HG02588 (cell line): Measurements from ENCODE around the gene THSD4.

Experiments used
- ATAC-seq: cut with Tn5 transposase; IDR thresholded peaks from one replicate; pipeline ENCODE4 v1.9.1; 2021; ENCODE audit warnings: mild to moderate bottlenecking, moderate library complexity; ENCODE audit not compliant: unreplicated experiment

Gene THSD4

DNA sequence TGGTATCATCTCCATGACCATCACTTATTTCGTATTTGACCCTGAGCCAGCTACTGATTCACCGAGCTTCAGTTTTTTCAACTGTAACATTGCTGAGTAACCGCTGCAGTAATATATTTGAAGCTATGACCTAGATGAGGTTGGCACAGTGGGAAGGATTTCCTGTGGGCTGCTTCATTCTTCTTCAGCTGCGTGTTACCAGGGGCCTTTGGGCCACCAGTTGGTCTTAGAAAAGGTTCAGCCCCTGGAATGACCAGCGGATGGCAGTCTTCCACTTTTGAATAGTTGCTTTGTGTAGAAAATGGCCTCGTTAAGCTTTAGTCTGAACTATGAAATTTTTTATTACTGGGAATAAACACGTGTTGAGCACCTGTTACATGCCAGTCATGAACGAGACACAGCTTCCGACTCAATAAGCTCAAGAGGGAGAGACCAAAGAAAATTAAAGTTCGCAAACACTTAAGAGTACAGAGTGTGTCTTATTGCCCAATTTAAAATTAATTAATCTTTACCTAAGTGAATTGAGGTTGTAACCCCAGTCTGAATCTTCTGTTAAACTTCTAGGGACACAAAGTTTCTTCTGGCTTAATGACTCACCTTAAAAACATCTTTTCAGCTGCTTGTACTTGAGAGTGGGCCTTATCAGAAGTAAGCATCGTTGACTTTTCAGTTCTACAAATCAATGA lies 637.5 kb downstream of the THSD4 start:
- ATAC-seq, result no peak

DNA sequence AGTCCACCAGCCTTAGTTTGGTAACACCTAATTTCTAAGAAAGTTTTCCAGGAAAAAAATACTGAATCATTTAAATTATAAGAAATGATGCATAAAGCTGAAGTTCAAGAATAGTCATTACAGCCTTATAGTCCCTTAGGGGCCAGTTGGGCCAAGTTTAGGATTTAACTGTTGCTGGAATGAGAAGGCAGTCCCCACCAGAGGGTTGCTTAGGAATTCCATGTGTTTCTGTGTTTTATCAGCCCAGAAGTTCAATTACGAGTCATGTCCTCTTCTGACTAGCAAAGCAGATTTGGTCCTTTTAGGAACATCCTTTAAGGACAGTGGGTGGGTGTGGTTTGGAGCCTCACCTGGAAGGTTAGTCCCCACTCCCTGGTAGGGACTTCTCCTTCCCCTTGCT lies 638.1 kb downstream of the THSD4 start:
- ATAC-seq, result no peak

DNA sequence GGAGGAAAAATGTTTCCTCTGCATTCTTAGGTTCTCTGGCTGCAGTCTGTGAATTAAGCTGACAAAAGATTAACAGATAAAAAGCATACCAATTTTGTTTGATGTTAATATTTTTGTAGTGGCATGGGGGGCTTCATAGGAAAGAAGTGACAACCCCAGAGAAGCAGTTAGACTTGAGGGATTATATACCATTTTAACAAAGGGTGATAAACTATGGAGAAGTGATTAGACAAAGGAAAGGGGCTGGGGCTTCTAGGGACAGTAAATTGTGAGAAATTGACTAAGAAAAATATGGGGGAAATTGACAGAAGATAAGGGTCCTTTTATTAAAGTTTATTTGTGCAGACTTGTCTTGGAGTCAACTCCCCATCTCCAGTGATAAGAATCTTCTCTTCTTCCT lies 639.4 kb downstream of the THSD4 start:
- no peak for ATAC-seq

DNA sequence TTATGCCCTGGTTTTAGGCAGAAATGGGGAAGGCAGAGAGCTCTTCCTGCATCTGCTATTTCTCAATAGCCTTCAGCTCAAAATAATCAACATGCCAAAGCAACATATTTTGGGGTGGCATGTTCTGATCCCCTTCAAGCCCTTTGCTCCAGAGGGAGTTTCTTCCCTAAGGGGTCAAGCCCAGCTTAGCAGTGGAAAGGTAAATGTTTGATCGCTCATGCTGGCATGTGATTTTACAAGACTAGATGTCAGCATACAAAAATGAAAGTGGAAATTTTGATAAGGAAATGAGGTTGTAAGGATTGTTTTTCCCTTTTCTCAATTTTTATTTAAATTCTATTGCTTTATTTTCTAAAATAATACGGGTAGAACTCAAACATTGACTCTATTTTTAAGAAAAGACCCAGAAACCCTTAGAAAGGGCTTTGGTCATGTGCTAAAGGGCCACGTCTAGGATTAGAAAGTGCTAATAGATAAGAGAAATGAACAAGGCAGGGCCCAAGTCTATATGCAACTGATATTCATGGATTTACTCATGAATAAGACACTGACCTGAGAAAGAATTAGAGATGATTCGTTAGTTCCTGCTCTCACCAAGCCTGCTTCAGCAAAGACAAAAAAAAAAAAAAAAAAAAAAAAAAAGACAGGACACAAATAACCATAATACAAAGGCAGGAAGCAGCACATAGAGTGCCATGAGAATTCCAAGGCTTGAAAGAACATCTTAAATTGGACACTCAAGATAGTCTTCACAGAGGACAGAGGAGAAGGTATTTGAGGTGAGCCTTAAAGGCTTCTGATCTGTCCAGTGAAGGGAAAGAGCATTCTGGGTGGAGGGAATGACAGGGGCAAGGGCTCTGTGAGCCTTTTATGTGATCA lies 640.1 kb downstream of the THSD4 start:
- ATAC-seq, result no peak

DNA sequence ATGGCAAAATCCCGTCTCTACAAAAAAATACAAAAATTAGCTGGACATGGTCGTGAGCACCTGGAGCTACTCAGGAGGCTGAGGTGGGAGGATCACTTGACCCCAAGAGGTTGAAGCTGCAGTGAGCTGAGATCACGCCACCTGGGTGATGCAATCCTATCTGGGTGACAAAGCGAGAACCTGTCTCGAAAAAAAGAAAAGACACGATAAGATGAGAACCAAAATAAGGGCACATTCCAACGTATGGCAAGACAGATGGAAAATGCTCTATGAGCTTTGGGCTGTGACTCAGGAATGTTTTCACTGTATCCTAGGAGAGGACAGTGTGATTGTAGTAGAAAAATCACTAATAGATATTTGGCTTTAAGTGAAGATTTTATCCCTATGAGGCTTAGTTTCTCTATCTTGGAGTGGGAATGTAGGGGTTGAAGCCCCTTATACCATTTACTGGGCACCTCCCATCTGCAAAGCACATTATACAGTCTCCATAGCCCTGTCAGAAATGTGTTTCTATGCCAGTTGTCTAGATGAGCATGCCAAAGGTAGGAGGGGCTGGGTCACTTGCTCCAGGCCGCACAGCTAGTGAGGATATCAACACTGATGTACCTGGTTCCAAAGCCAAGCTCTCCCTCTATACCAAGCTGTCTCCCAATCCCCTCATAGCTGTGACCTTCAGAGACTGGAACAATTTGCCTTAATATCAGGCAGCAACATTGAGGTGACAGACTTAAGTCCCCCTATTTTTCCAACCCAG lies 641.5 kb downstream of the THSD4 start:
- ATAC-seq, result no peak

DNA sequence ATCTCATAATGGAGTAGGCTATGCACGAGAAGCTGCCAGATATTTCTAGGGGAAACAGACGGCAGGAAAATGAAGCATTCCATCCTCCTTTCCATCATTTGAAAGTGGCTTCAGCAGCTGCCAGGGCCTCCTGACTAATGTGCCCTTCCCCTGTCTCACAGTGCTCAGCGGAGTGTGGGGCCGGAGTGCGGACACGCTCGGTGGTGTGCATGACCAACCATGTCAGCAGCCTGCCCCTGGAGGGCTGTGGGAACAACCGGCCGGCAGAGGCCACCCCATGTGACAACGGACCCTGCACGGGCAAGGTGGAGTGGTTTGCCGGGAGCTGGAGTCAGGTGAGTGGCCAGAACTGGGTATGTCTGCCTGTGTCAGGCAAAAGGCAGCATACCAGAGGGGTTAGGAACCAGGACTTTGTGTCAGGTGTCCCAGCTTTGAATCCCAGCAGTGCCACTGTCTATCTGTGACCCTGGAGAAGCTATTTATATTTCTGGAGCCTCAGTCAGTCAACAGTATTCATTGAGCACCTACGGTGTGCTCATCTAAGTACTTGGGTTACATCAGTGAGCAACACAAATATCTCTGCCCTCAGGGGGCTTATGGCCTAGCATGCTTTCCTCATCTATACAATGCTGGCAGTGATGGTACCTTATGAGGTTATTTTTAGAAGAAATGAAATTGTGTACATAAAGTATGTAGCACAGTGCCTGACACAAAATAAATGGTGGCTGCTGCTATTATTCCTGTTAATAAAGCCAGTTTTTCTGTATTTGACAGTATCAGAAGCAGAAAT lies 642.7 kb downstream of the THSD4 start:
- no peak for ATAC-seq

DNA sequence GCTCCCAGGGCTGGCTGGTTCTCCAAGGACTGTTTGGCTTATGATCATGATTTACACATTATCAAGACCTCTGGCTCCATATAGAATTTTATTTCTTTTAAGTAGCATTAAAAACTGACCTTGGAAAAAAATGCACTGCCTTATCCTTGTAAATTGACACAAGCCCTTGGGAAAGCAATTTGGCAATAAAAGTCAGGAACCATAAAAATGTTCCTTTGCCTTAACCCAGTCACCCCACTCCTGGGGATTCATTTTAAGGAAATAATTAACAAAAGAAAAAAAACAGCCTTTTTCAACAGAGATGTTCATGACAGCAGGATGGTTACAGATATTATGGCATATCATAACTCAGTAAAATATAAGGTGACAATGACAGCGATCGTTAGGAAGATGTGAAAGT lies 643.4 kb downstream of the THSD4 start:
- ATAC-seq, result no peak

DNA sequence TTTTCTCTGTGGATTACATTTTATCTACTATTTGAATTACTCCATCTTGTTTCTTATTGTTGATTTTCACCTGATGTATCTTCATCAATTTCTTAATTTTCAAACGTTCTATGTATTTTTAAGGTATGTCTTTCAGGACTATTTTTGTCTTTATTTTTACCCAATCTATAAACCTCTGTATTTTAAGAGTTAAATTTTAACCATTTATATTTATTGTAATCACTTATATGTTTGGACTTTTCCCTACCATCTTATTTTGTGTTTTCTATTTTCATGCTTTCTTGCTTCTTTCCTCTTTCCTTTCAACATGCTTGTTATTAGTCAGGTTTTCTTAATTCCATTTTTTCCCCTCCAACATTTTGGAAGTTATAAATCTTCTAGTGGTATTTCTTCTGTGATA lies 645.6 kb downstream of the THSD4 start:
- no peak for ATAC-seq

DNA sequence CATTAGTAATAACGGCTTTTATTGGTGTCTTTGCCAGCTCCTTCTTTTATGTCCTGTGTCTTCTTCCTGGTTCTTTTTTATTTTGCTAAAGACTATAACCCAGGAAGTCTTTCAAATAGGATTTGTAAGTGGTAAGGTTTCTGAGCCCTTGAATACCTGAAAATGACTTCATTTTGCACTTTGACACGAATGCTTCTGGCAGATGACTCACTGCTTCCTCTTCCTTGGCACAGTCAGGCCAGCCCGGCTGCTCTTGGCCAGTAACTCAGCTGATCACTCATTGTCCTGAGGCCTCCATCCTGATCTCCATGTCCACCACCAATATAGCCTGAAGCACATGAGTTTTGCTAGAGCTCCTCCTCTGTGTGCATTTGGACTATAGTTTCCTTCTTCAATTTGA lies 646.4 kb downstream of the THSD4 start:
- ATAC-seq, result no peak

DNA sequence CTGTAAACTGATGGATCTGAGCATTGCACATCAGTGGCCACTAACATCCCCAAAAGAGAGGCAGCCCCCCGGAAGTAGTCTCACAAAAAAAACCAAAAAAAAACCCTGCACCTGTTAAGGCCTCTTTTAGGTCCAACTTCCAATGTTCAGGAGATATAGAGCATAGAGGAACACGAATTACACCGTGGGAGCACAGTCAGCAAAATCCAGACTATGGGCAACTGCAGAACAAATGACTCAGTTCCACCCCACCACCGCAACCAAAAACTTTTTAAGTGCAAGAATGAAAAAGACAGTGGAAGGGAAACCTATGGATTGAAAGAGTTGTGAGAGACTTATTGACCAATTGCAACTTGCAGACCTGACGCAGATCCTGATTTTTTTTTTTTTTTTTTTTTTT lies 652.9 kb downstream of the THSD4 start:
- ATAC-seq, result no peak

DNA sequence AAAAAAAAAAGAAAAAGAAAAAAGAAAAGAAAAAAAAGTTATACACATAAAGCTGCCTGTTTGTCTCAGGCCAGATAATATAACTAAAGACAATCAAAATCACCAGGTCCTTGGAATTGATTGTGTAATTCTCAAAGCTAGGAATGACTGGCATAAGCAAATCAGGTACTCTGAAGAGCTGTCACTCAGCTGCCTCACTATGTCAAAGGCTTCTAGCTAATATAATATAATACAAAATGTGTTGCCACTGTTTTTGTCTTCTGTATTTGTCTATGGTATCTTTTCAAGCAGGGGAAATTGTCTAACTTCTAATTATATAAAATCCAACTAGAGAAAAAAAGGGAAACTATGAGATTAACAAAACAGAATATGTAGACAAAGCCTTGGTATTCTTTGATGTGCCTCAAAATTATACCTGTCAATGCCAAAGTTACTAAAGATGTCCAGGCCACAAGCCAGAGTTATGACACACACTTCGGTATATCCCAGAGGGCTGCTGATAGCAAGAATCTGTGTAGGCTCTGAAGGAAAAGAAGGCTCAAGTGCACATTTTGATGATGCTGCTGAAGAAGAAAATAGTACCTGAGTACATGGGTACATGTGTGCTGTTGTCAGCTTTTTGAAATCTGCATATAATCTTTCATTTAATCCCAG lies 658.1 kb downstream of the THSD4 start:
- ATAC-seq, result no peak

DNA sequence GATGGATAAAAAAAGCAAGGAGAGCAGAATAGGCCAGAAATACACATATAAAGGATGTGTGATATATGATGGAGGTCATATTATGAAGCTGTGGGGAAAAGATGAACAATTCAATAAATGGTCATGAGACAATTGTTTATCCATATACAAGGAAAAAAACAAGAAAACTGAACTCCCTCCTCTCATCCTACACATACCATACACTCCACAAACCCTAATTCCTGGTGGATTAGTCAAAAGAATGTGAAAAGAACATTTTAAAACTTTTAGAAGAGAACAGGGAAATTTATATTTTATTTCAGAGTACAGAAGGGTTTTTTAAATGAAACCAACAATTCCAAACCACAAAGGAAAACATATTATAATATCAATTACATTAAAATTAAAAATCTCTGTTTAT lies 660.6 kb downstream of the THSD4 start:
- no peak for ATAC-seq

DNA sequence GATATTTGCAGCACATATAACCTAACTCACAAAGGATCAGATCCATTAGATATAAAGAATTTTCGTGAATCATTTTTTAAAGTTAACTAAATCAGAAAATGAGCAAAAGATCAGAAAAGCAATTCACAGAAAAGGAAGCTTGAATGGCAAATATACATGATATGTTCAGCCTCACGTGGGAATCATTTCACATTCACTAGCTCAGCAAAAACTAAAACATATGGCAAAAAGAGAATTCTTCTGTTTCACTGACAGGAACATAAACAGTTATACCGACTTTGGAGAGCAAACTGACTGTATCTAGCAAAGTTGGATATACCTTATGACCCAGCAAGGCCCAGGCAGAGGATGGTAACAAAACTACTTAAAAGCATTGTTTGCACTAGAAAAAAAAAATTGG lies 661.0 kb downstream of the THSD4 start:
- no peak for ATAC-seq

DNA sequence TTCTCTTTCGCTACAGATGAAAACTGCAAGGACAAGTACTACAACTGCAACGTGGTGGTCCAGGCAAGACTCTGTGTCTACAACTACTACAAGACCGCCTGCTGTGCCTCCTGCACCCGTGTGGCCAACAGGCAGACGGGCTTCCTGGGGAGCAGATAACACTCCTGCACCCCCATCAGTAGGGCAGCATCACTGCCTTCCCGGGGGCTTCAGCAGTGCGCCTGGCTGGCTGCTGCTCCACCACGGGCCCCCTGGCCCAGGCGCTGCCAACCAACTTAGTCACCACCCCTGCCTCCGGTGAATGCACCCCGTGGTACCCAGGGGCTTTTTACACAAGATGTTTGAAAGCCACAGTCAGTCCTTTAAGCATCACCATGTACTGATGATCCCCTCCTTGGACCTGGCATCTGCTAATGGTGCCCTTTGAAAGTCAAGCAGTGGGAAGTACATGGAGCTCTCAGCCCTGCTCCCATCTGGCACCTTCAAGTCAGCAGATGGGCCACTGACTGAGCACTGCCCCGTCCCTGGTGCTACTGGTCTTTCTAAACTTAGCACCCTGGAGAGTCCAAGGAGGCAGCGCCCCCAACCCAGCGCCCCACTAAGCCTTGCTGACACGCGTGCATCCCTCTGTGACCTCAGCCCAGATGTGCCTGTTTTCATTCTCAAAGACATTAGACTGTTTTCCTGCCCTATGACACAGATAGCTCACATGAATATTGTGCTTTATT lies 662.1 kb downstream of the THSD4 start:
- ATAC-seq, result no peak

DNA sequence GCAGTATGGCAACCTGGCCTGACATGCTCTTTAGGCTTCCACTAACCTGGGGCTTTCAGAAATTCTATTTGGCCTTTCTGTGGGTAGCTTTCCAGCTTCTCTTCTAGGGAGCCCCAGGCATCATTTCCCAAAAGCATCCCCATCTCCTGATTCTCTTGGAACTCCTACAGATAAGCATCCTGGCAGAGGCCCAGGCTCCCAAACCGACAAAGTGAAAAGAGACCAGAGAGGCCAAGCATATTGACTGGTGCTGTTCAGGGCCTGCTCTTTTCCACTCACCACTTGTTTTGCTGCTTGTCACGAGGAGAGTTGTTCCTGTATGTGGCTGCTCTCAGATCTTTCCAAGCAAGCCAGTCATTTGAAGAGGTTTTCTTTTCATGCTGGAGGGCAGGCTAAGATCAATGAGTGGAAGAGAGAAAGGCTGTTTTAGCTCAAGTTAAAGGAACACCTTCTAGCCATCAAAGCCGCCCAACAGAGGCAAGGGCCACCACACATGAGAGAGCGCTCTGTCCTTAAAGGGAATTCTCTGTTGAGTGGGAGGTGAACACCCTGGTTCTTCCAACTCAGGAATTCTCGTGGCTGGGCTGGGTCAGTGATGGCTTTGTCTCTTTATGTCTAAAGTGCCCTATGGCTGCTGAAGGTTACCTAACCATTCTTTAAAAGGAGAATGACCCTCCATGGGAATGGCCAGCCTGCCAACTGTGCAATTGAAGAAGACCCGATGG lies 664.0 kb downstream of the THSD4 start:
- ATAC-seq, result no peak

DNA sequence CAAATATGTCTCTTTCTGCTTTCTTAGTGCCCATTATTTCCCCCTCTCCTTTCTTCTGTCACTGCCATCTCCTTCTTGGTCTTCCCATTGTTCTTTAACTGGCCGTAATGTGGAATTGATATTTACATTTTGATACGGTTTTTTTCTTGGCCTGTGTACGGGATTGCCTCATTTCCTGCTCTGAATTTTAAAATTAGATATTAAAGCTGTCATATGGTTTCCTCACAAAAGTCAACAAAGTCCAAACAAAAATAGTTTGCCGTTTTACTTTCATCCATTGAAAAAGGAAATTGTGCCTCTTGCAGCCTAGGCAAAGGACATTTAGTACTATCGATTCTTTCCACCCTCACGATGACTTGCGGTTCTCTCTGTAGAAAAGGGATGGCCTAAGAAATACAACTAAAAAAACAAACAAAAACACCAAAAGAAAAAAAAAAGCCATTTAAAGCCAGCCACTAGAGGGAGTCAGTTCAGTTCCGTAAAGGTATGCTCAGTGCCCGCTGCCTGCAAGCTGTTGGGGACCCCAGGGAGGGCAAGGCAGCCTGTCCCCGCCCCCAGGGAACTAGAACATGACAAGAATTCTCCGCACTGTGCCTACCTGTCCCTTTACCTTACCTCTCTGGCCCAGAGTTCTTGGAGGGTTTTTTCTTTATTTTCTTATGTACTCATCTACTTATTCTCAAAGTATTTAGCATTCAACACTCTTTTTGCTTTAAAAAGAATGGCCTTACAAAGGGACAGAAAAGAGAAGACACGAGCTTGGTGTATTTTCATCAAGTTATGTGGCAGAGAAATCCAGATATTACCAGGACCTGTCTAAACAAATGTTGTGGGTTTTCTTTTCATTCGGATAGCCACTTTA lies 665.1 kb downstream of the THSD4 start:
- no peak for ATAC-seq

DNA sequence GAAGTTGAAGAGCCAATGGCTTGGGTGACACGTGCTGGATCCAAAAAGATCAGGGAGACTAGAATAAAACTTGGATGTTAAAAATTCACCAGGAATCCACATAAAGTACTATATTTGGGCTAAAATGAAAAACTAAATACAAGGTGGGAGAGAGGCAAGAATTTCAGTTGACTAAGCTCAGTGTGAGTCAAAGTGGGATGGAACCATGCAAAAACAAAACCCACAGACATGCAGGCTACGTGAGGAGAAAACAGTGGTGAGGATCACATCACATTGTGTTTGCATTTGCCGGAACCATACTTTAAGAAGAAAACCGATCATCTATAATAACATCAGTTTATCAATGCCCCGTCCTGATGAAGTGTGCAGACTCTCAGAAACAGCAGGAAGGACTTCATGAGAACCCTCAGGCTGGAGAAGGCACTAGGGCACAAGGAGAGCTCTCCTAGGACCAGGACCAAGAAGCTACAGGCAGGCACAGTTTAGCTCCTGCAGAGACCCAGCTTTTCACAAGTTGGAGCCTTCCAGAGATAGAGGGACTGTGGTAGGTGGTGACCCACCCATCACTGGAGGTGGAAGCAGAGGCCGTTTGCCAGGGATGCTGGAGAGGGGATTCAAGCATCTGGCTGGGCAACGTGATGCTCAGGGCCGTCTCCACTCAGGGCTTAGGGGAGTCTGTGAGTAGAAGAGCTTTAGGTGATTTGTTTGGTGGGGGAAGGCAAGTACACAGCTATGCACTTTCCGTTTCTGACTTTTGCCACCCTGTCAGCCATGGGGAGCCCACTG lies 666.1 kb downstream of the THSD4 start:
- ATAC-seq, result peak; percentile 49

DNA sequence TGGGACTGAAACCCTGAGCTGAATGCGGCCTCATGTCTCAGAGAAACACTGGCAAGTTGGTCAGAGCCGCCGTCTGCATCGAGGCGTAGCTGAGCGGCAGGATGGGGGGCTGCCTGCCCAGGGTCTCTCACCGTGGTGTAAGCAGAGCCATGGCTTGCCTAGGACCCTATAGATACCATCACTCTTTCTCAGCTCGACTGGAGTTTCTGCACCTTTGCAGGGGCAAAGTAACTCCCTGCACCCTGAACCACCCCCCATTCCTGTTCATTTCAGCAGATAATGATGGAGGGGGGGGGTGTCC lies 666.6 kb downstream of the THSD4 start:
- no peak for ATAC-seq
